ENCODE measurements around the gene MEF2D. TPM values are rescaled to one million over a fixed set of nuclear protein-coding genes. Genes with fewer than 3 reads are reported as not detected.

Gene MEF2D
- polyA plus RNA-seq, 1 donor (not counting 4 experiments of a cell fraction or from before 2014, with no cell fraction given), result 9.3 TPM

- H3K9ac ChIP-seq (ENCODE audit: control insufficient read depth, extremely low read depth, insufficient read depth, low read length), result peak overlapping the region; percentile 47
- no peaks in the 10 kb centered on the region for H3K9me1 ChIP-seq (ENCODE audit: control insufficient read depth, extremely low read depth, insufficient read depth, low read length)
- peak overlapping the region; percentile 70 for H3K27ac ChIP-seq (ENCODE audit: control insufficient read depth, insufficient read depth, low read length)
- H3K27me3 ChIP-seq (ENCODE audit: control insufficient read depth, extremely low read depth, insufficient read depth, low read length), result no peaks in the 10 kb centered on the region
- peak overlapping the region; percentile 79 for H3K4me2 ChIP-seq (ENCODE audit: control insufficient read depth, extremely low read depth, insufficient read depth, low read depth, low read length)
- FAIRE-seq (peak; percentile 93), DNase-seq (ENCODE audit: low read depth, low spot score) (peak; percentile 66)
- dilution Hi-C loops (cut with MboI; ENCODE audit: extremely low pct_ligation_motif_present, low sequenced_read_pairs), result no loop called here
- no peaks in the 10 kb centered on the region for H3K79me2 ChIP-seq (ENCODE audit: control insufficient read depth, insufficient read depth, low read length)
- no peak for TF ChIP-seq CTCF (optimal IDR thresholded peaks at IDR 0.05 in 1 of 3, IDR thresholded peaks at IDR 0.05 in 1 of 3, conservative IDR thresholded peaks at IDR 0.05 in 1 of 3; ENCODE audit: extremely low read depth in 1 of 3, insufficient read depth in 2 of 3, low read length in 3 of 3)
- no peak for TF ChIP-seq EZH2 (IDR thresholded peaks at IDR 0.05; ENCODE audit: low read length)
- H2AFZ ChIP-seq (ENCODE audit: control insufficient read depth, low read length), result no peak overlapping the region
- no peaks in the 10 kb centered on the region for H3K9me3 ChIP-seq (ENCODE audit: control insufficient read depth, low read depth, low read length)
- H3K4me1 ChIP-seq (ENCODE audit: control insufficient read depth, extremely low read depth, insufficient read depth, low read length), result peaks cover 47% of the 10 kb centered on the region
- H3K36me3 ChIP-seq (ENCODE audit: control insufficient read depth in 2 of 2, extremely low read depth in 1 of 2, insufficient read depth in 2 of 2, low read length in 2 of 2), result peaks cover 16 to 18% of the 10 kb centered on the region in 2 experiments
- H3K4me3 ChIP-seq (ENCODE audit: control insufficient read depth in 2 of 3, extremely low read depth in 1 of 3, insufficient read depth in 2 of 3, low read depth in 1 of 3, low read length in 3 of 3), result peak overlapping the region in 1 of 3 experiments; percentile 18
- no peaks in the 10 kb centered on the region for H4K20me1 ChIP-seq (ENCODE audit: control insufficient read depth, extremely low read depth, insufficient read depth, low read length)
These were observed 36.7 kb downstream of the MEF2D start for GRCh38 chr1:156463874-156464273.

GRCh38 chr1:156462954-156463795 is 37.4 kb downstream of the MEF2D start:
- H4K20me1 ChIP-seq (ENCODE audit: control insufficient read depth, extremely low read depth, insufficient read depth, low read length), result no peaks in the 10 kb centered on the region
- peaks cover 9 to 13% of the 10 kb centered on the region in 2 experiments for H3K36me3 ChIP-seq (ENCODE audit: control insufficient read depth in 2 of 2, extremely low read depth in 1 of 2, insufficient read depth in 2 of 2, low read length in 2 of 2)
- H3K9me3 ChIP-seq (ENCODE audit: control insufficient read depth, low read depth, low read length), result no peaks in the 10 kb centered on the region
- no peaks in the 10 kb centered on the region for H3K27me3 ChIP-seq (ENCODE audit: control insufficient read depth, extremely low read depth, insufficient read depth, low read length)
- peaks cover 47% of the 10 kb centered on the region for H3K4me1 ChIP-seq (ENCODE audit: control insufficient read depth, extremely low read depth, insufficient read depth, low read length)
- H3K4me2 ChIP-seq (ENCODE audit: control insufficient read depth, extremely low read depth, insufficient read depth, low read depth, low read length), result peak overlapping the region; percentile 79
- H3K9me1 ChIP-seq (ENCODE audit: control insufficient read depth, extremely low read depth, insufficient read depth, low read length), result no peaks in the 10 kb centered on the region
- peak overlapping the region; percentile 70 for H3K27ac ChIP-seq (ENCODE audit: control insufficient read depth, insufficient read depth, low read length)
- H2AFZ ChIP-seq (ENCODE audit: control insufficient read depth, low read length), result no peak overlapping the region
- no peak for TF ChIP-seq EZH2 (IDR thresholded peaks at IDR 0.05; ENCODE audit: low read length)
- TF ChIP-seq CTCF (optimal IDR thresholded peaks at IDR 0.05 in 1 of 3, IDR thresholded peaks at IDR 0.05 in 1 of 3, conservative IDR thresholded peaks at IDR 0.05 in 1 of 3; ENCODE audit: extremely low read depth in 1 of 3, insufficient read depth in 2 of 3, low read length in 3 of 3), result no peak
- H3K79me2 ChIP-seq (ENCODE audit: control insufficient read depth, insufficient read depth, low read length), result no peaks in the 10 kb centered on the region
- peak; percentile 63 for FAIRE-seq
- DNase-seq (ENCODE audit: low read depth, low spot score), result no peak
- peak overlapping the region; percentile 47 for H3K9ac ChIP-seq (ENCODE audit: control insufficient read depth, extremely low read depth, insufficient read depth, low read length)
- dilution Hi-C loops (cut with MboI; ENCODE audit: extremely low pct_ligation_motif_present, low sequenced_read_pairs), result no loop called here
- H3K4me3 ChIP-seq (ENCODE audit: control insufficient read depth in 2 of 3, extremely low read depth in 1 of 3, insufficient read depth in 2 of 3, low read depth in 1 of 3, low read length in 3 of 3), result peak overlapping the region in 2 of 3 experiments; percentile 18 to 31

Measured in keratinocyte (primary cell).